Ovary (tissue), 9 donors: ENCODE results near the gene CDK8. TPM values are rescaled to one million over a fixed set of nuclear protein-coding genes. Genes with fewer than 3 reads are reported as not detected.

Experiments used
- DNase-seq, 5 donors: peaks; one replicate each; pipeline ENCODE4 v3.0.0-alpha.2; 2019 to 2020
- H3K27ac ChIP-seq, 2 donors: fragments of 200-600 bp; one replicate each; pipeline versions ENCODE4 v1.5.1 to v1.8.0; 2019 to 2022
- H3K27me3 ChIP-seq: fragments of 200-600 bp; one replicate; pipeline ENCODE4 v1.8.0; 2022
- H3K36me3 ChIP-seq: fragments of 200-600 bp; sonication (generic); one replicate; pipeline ENCODE4 v1.5.1; 2019
- H3K4me1 ChIP-seq: one replicate; pipeline ENCODE4 v1.8.1; 2013; ENCODE audit warnings: mild to moderate bottlenecking, moderate library complexity; ENCODE audit not compliant: insufficient read depth
- H3K4me3 ChIP-seq: fragments of 200-600 bp; sonication (generic); one replicate; pipeline ENCODE4 v1.5.1; 2017
- H3K9me3 ChIP-seq, 2 donors: fragments of 200-600 bp in 1 of 2; sonication (generic) in 1 of 2; one replicate each; pipeline versions ENCODE4 v1.5.1 to v1.8.1; 2013 to 2019; ENCODE audit warnings: mild to moderate bottlenecking in 1 of 2, moderate library complexity in 1 of 2
- CTCF ChIP-seq, 3 donors: fragments of 450-650 bp in 2 of 3; fragments of 200-600 bp in 1 of 3; IDR thresholded peaks; one replicate each; pipeline versions ENCODE4 v1.5.1 to v1.8.0; 2016 to 2022; ENCODE audit warnings: antibody characterized with exemption in 3 of 3, mild to moderate bottlenecking in 1 of 3
- EP300 ChIP-seq: sonication (generic); formaldehyde crosslinking; IDR thresholded peaks from one replicate; pipeline ENCODE4 v1.6.1; 2017; ENCODE audit warnings: antibody characterized with exemption
- POLR2A ChIP-seq: fragments of 450-650 bp; IDR thresholded peaks from one replicate; pipeline ENCODE4 v1.6.1; 2017; ENCODE audit warnings: antibody characterized with exemption, mild to moderate bottlenecking, moderate library complexity
- WGBS, 3 donors: extraction: QIAGEN DNeasy Blood & Tissue Kit in 1 of 3; methylation state at CpG; one replicate each; pipeline versions ENCODE4 v1.1.5 to v1.1.7; 2013 to 2017; 5-methylcytosine and 5-hydroxymethylcytosine counted together
- intact Hi-C, 4 donors: fragments of 100-400 bp; cut with DNase I; formaldehyde crosslinking; loops; one replicate each; pipeline versions ENCODE4 v1.11.0 to v1.15.1; 2022 to 2023
- polyA plus RNA-seq, 2 donors: library from polyadenylated mRNA; stranded (reverse); fragments of 200-250 nt in 1 of 2; fragments of 350-450 nt in 1 of 2; fragmentation: Illumina TruSeq in 1 of 2; extraction: RNeasy Lipid Tissue Mini Kit (QIAGEN cat#74804) in 1 of 2; gene quantifications; one replicate each; pipeline ENCODE4 v1.2.3, GENCODE V29; 2013 to 2014
- total RNA-seq, 7 donors: library from RNA; depleted of rRNA in 2 of 7; stranded (reverse); fragments of >200 nt in 2 of 7; fragmentation: NEBNext Ultra II Directional in 3 of 7; extraction: Animal tissue kit (Norgen Biotek cat#: 25700) in 3 of 7; gene quantifications; one replicate each; pipeline versions ENCODE4 v1.1.0 to v1.2.4, GENCODE V29; 2016 to 2023
- donor health status: DM: no; HTN: no; CAD: no; lungs with moderate emphysema.
- donor health status: DM: no; HTN: no; CAD: no.
- donor health status: Bipolar disorder and iron deficiency.
- donor health status: DM: yes; HTN: yes; CAD: no.
- donor health status: DM: no; HTN: no; CAD: no.
- donor health status: DM: yes; HTN: yes; CAD: no.

CDK8 gene
- total and polyA plus RNA-seq, 9 donors = 5.2 to 11.6 (median 8.3) TPM

- TF ChIP-seq EP300 (no peak), POLR2A (no peak), CTCF (IDR thresholded peaks at IDR 0.05) (no peak)
- WGBS, 3 donors = 71 to 75% (median 75%) methylated on average over 3 of the region's 3 CpGs
These were observed 157.3 kb downstream of the CDK8 start for GRCh38 chr13:26411206-26411605.

GRCh38 chr13:26412263-26412662, 158.3 kb downstream of the CDK8 start:
- Histone ChIP-seq H3K27ac (no peak overlapping the region), H3K27me3 (no peaks in the 10 kb centered on the region), H3K4me3 (no peak overlapping the region), H3K9me3 (no peaks in the 10 kb centered on the region), H3K4me1 (no peaks in the 10 kb centered on the region), H3K36me3 (no peaks in the 10 kb centered on the region)
- no peak for DNase-seq
- 48 to 91% (median 86%) methylated on average over 1 of the region's 1 CpG for whole genome bisulfite sequencing, 3 donors
- TF ChIP-seq CTCF (IDR thresholded peaks at IDR 0.05) = no peak
- no peak for TF ChIP-seq EP300
- TF ChIP-seq POLR2A = no peak
- intact Hi-C loops = no loop called here

More at GRCh38 chr13:26411206-26411605, 157.3 kb downstream of the CDK8 start:
- Histone ChIP-seq H3K27ac (no peak overlapping the region), H3K27me3 (no peaks in the 10 kb centered on the region), H3K36me3 (no peaks in the 10 kb centered on the region), H3K9me3 (no peaks in the 10 kb centered on the region), H3K4me1 (no peaks in the 10 kb centered on the region), H3K4me3 (no peak overlapping the region)
- no peak for DNase-seq
- intact Hi-C loops = no loop called here

GRCh38 chr13:26412936-26413716, 159.2 kb downstream of the CDK8 start:
- intact Hi-C loops = no loop called here
- TF ChIP-seq CTCF (IDR thresholded peaks at IDR 0.05) (no peak), EP300 (no peak), POLR2A (no peak)
- DNase-seq = no peak
- Histone ChIP-seq H3K4me3 (no peak overlapping the region), H3K36me3 (no peaks in the 10 kb centered on the region), H3K27me3 (no peaks in the 10 kb centered on the region), H3K4me1 (no peaks in the 10 kb centered on the region), H3K27ac (no peak overlapping the region), H3K9me3 (no peaks in the 10 kb centered on the region)
- WGBS, 3 donors = 74 to 77% (median 76%) methylated on average over 5 of the region's 5 CpGs

- Histone ChIP-seq H3K9me3 (no peaks in the 10 kb centered on the region), H3K4me3 (no peak overlapping the region), H3K27ac (no peak overlapping the region), H3K36me3 (no peaks in the 10 kb centered on the region), H3K27me3 (no peaks in the 10 kb centered on the region), H3K4me1 (no peaks in the 10 kb centered on the region)
- DNase-seq = no peak
- TF ChIP-seq POLR2A (no peak), EP300 (no peak), CTCF (IDR thresholded peaks at IDR 0.05) (no peak)
- 54 to 59% (median 58%) methylated on average over 4 of the region's 4 CpGs for WGBS, 3 donors
- intact Hi-C loops = no loop called here
These were observed 166.5 kb downstream of the CDK8 start for GRCh38 chr13:26420282-26420960.
